Activated T-helper 17 cell treated with anti-CD3 and anti-CD28 coated beads, Interleukin-2, amount 50 U/mL, for 72 hours (primary cell): ENCODE results near the gene LRRC66. TPM values are rescaled to one million over a fixed set of nuclear protein-coding genes. Genes with fewer than 3 reads are reported as not detected.

Experiments used
- ATAC-seq: fragments of 150-1000 bp; cut with Tn5 transposase; replicated peaks from 2 replicates; pipeline ENCODE4 v1.10.0; 2021; ENCODE audit warnings: mild to moderate bottlenecking, moderate library complexity
- H3K27ac Mint-ChIP-seq: one replicate; pipeline ENCODE4 v1.8.0; 2022; ENCODE audit warnings: mixed read lengths
- H3K27me3 Mint-ChIP-seq: one replicate; pipeline ENCODE4 v1.8.0; 2022; ENCODE audit warnings: mixed read lengths
- H3K36me3 Mint-ChIP-seq: one replicate; pipeline ENCODE4 v1.8.0; 2022; ENCODE audit warnings: low read depth, mild to moderate bottlenecking, mixed read lengths
- H3K4me1 Mint-ChIP-seq: one replicate; pipeline ENCODE4 v1.8.0; 2022; ENCODE audit warnings: mixed read lengths
- H3K4me3 Mint-ChIP-seq: one replicate; pipeline ENCODE4 v1.8.0; 2022; ENCODE audit warnings: mild to moderate bottlenecking, mixed read lengths
- H3K9me3 Mint-ChIP-seq: one replicate; pipeline ENCODE4 v1.8.0; 2022; ENCODE audit warnings: mixed read lengths
- total RNA-seq, 2 donors: library from RNA; stranded (reverse); gene quantifications; one replicate each; pipeline ENCODE4 v1.2.3, GENCODE V29; 2022

Gene LRRC66
- total RNA-seq, 2 donors from 2014 or later, result 0.34 to 0.65 TPM

GRCh38 chr4:52035190-52035589 lies 15.0 kb upstream of the LRRC66 start:
- Mint-ChIP-seq H3K27me3 (no peaks in the 10 kb centered on the region), H3K9me3 (no peaks in the 10 kb centered on the region), H3K36me3 (peaks cover 19% of the 10 kb centered on the region), H3K27ac (no peak overlapping the region), H3K4me3 (no peak overlapping the region), H3K4me1 (peaks cover 18% of the 10 kb centered on the region)
- ATAC-seq, result no peak

DNA sequence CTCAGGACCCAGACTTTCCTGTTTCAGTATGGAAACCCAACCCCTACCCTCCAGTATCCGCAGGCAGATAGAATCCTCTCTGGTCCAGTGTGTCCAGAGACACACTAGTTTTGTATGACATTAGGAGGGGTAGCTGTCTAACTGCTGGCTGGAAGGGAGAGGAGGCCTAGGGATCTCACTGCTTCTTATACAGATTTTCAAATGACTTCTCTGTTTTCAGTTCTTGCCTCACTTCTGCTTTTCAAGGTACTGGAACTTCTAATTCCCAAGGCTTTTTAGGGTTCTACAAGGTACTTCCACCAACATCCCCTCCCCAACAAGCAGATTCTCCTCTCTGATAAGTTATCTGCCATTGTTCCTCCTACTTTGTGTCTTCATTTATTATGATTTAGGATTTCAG lies 11.8 kb upstream of the LRRC66 start:
- Mint-ChIP-seq H3K27me3 (no peaks in the 10 kb centered on the region), H3K4me1 (peaks cover 18% of the 10 kb centered on the region), H3K9me3 (no peaks in the 10 kb centered on the region), H3K36me3 (peaks cover 45% of the 10 kb centered on the region), H3K27ac (no peak overlapping the region), H3K4me3 (no peak overlapping the region)
- no peak for ATAC-seq

DNA sequence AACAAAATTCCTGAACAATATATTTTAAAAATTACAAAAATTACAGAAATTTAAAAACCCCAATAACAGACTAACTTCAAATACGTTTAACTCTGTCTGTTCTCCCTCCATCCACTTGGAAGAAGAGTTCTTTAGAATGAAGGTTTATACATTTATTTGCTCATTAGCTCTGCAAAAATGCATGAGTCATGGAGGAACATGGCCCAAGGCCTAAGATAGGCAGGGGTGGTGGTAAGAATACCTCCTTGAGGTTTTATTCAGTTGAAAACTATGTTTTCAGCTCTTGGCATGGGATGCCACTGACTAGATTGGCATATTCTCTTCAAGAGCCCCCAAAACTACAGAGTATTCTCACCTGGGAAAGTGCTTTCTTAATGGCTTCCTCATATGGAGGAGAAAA lies 8.8 kb upstream of the LRRC66 start:
- Mint-ChIP-seq H3K9me3 (no peaks in the 10 kb centered on the region), H3K27ac (no peak overlapping the region), H3K4me3 (no peak overlapping the region), H3K4me1 (no peaks in the 10 kb centered on the region), H3K27me3 (no peaks in the 10 kb centered on the region), H3K36me3 (peaks cover 49% of the 10 kb centered on the region)
- ATAC-seq, result no peak

DNA sequence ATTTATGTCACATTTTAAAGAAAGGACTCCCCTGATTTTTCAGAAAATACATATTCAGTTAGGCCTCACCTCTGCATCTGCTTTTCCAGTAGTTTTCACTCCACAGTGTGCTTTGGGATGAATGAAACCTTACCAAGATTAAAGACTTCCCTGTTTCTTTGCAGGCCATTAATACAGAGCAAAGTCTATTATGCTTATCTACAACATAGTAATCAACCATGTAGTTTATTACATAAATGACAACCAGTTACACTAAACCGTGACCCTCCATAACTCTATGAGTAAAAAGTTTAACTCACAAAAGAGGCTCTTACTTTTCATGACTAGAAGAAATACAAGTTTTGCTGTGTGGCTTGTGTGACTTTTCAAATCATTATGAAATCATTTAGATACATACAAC lies 2.3 kb downstream of the LRRC66 start:
- Mint-ChIP-seq H3K36me3 (peaks cover 3% of the 10 kb centered on the region), H3K9me3 (no peaks in the 10 kb centered on the region), H3K27ac (no peak overlapping the region), H3K27me3 (no peaks in the 10 kb centered on the region), H3K4me1 (no peaks in the 10 kb centered on the region), H3K4me3 (no peak overlapping the region)
- no peak for ATAC-seq

DNA sequence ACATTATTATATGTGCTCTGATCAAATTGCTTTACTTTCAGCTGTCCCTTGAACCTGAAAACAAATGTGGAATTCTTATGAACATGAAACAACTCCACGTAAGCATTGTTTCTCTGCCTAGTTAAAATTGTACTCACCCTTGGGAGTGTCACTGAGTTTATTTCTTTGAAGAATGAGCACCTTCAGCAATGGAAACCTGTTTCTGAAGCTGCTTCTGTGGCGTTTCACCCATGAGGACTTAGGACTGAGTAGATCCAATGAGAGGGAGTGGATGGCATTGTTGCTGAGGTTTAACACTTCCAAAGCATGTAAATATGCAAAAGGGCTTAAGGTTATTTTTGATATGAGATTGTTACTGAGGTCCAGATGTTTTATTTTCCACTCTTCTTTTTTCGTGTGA lies 3.2 kb downstream of the LRRC66 start:
- Mint-ChIP-seq H3K27ac (no peak overlapping the region), H3K4me1 (no peaks in the 10 kb centered on the region), H3K27me3 (no peaks in the 10 kb centered on the region), H3K4me3 (no peak overlapping the region), H3K9me3 (no peaks in the 10 kb centered on the region), H3K36me3 (no peaks in the 10 kb centered on the region)
- ATAC-seq, result no peak

GRCh38 chr4:52015366-52015765 lies 4.8 kb downstream of the LRRC66 start:
- no peak for ATAC-seq
- H3K27me3 Mint-ChIP-seq, result no peaks in the 10 kb centered on the region
- H3K9me3 Mint-ChIP-seq, result no peaks in the 10 kb centered on the region
- H3K27ac Mint-ChIP-seq, result no peak overlapping the region
- H3K4me1 Mint-ChIP-seq, result no peaks in the 10 kb centered on the region
- no peak overlapping the region for H3K4me3 Mint-ChIP-seq
- no peaks in the 10 kb centered on the region for H3K36me3 Mint-ChIP-seq

GRCh38 chr4:52014903-52015302 lies 5.3 kb downstream of the LRRC66 start:
- Mint-ChIP-seq H3K4me1 (no peaks in the 10 kb centered on the region), H3K27ac (no peak overlapping the region), H3K9me3 (no peaks in the 10 kb centered on the region), H3K4me3 (no peak overlapping the region), H3K36me3 (no peaks in the 10 kb centered on the region), H3K27me3 (no peaks in the 10 kb centered on the region)
- no peak for ATAC-seq

- ATAC-seq, result no peak
- no peak overlapping the region for H3K4me3 Mint-ChIP-seq
- H3K9me3 Mint-ChIP-seq, result no peaks in the 10 kb centered on the region
- no peak overlapping the region for H3K27ac Mint-ChIP-seq
- no peaks in the 10 kb centered on the region for H3K27me3 Mint-ChIP-seq
- no peaks in the 10 kb centered on the region for H3K36me3 Mint-ChIP-seq
- H3K4me1 Mint-ChIP-seq, result no peaks in the 10 kb centered on the region
Observed at GRCh38 chr4:52012651-52013050, 7.5 kb downstream of the LRRC66 start.

GRCh38 chr4:52010986-52011385 lies 9.2 kb downstream of the LRRC66 start:
- no peak for ATAC-seq
- no peak overlapping the region for H3K27ac Mint-ChIP-seq
- H3K36me3 Mint-ChIP-seq, result no peaks in the 10 kb centered on the region
- no peaks in the 10 kb centered on the region for H3K27me3 Mint-ChIP-seq
- H3K9me3 Mint-ChIP-seq, result no peaks in the 10 kb centered on the region
- no peaks in the 10 kb centered on the region for H3K4me1 Mint-ChIP-seq
- H3K4me3 Mint-ChIP-seq, result no peak overlapping the region

DNA sequence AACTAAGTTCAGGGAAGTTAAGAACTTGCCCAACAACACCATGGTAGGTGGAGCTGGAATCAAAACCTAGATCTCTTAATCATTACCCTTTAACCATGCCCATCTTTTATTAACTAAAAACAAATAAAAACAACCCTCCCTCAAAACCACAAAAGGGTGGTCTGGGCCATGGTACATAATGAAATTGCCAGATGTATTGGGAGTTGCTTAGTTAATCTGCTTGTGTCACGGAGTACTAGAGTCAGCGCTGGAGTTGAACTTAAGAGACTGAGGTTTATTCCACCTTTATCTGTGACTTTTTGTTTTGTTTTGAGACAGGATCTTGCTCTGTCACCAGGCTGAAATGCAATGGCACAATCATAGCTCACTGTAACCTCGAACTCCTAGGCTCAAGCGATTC lies 13.3 kb downstream of the LRRC66 start:
- H3K36me3 Mint-ChIP-seq, result no peaks in the 10 kb centered on the region
- H3K4me3 Mint-ChIP-seq, result no peak overlapping the region
- no peaks in the 10 kb centered on the region for H3K9me3 Mint-ChIP-seq
- H3K4me1 Mint-ChIP-seq, result no peaks in the 10 kb centered on the region
- ATAC-seq, result no peak
- no peaks in the 10 kb centered on the region for H3K27me3 Mint-ChIP-seq
- H3K27ac Mint-ChIP-seq, result no peak overlapping the region

DNA sequence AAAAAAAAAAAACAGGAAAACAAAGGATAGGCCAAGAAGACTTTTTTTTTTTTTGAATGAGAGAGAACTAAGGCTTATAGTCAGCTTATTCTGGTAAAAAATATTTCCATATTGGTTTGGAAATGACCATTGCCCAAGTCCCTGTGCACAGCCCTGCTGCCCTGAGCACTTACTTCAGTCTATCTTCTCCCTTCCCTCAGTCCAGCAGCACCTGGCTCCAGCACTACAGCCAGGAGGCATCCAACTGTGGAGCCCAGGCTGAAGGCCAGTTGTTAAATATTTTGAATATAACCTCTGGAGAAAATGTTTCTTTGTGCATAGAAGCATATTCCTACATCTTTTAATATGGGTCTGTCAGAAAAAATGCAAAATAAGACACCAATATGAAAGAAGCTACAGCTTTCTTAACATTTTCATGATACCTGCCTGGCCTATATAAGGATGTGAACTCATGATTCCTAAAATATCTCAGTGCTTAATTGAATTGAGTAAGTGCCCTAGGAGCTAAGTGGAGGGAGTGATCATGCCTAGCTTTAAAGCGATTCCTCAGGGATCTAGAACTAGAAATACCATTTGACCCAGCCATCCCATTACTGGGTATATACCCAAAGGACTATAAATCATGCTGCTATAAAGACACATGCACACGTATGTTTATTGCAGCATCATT lies 14.4 kb downstream of the LRRC66 start:
- no peaks in the 10 kb centered on the region for H3K9me3 Mint-ChIP-seq
- H3K27ac Mint-ChIP-seq, result no peak overlapping the region
- no peak for ATAC-seq
- H3K4me3 Mint-ChIP-seq, result no peak overlapping the region
- no peaks in the 10 kb centered on the region for H3K4me1 Mint-ChIP-seq
- no peaks in the 10 kb centered on the region for H3K36me3 Mint-ChIP-seq
- no peaks in the 10 kb centered on the region for H3K27me3 Mint-ChIP-seq

DNA sequence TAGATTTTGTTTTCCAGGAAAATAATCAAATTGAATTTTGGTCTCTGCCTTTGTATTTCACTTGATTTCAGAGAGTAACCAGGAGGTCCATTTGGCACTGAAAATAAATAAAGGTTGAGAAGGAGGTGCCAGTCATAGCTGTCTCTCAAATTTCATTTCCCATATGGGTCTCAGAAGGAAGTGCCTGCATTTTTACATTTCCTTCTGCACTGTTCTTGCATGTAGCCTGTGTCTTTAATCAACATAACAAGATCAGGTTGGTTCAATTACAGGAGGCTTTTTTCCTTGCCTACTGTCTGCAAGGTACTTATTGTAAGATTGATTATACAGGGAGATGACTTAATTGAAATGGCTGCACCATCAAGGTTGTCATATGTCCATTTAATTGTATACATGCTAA lies 15.7 kb downstream of the LRRC66 start:
- no peak for ATAC-seq
- no peak overlapping the region for H3K4me3 Mint-ChIP-seq
- no peaks in the 10 kb centered on the region for H3K4me1 Mint-ChIP-seq
- no peaks in the 10 kb centered on the region for H3K9me3 Mint-ChIP-seq
- H3K36me3 Mint-ChIP-seq, result no peaks in the 10 kb centered on the region
- H3K27me3 Mint-ChIP-seq, result no peaks in the 10 kb centered on the region
- no peak overlapping the region for H3K27ac Mint-ChIP-seq

DNA sequence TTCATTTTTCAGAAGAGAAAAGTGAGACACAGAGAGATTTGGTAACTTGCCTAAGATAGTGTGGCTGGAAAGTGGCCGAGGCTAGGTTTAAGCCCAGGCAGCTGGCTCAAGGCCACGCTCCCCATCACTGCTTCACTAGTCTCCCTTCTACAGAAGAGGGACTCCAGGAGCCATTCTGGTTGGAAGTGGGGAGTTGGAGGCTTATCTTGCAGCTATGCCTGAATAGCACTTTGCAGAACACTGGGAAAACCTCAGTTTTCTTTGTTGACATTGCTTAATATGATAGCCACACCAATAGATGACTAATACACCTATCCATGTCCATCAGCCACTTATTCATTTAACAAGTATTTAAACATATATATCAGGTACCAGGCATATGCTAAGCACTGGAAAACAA lies 18.5 kb downstream of the LRRC66 start:
- H3K27ac Mint-ChIP-seq, result no peak overlapping the region
- H3K27me3 Mint-ChIP-seq, result no peaks in the 10 kb centered on the region
- no peak overlapping the region for H3K4me3 Mint-ChIP-seq
- no peaks in the 10 kb centered on the region for H3K9me3 Mint-ChIP-seq
- H3K36me3 Mint-ChIP-seq, result no peaks in the 10 kb centered on the region
- H3K4me1 Mint-ChIP-seq, result no peaks in the 10 kb centered on the region
- ATAC-seq, result no peak

- H3K9me3 Mint-ChIP-seq, result no peaks in the 10 kb centered on the region
- no peaks in the 10 kb centered on the region for H3K4me1 Mint-ChIP-seq
- no peak overlapping the region for H3K4me3 Mint-ChIP-seq
- H3K27me3 Mint-ChIP-seq, result no peaks in the 10 kb centered on the region
- no peak for ATAC-seq
- no peaks in the 10 kb centered on the region for H3K36me3 Mint-ChIP-seq
- no peak overlapping the region for H3K27ac Mint-ChIP-seq
Observed at GRCh38 chr4:51999250-51999649, 20.9 kb downstream of the LRRC66 start.

DNA sequence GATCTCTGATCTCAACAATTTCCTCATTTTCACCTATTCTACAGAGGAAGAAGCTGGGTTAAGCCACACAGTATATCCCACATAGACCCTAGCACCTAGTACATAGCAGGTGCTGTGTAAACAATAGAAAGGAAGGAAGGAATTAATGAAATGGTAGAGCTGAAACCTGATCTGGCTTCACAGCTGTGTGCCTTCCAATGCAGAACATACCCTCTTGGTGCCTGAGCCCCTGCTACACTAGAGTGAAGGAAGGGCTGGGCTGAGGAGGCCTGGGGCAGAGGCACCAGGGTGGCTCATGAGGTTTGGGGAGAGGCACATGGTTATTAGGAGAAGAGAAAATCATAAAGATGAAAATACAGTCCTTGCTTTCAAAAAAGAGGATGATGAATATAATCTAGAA lies 21.3 kb downstream of the LRRC66 start:
- Mint-ChIP-seq H3K36me3 (no peaks in the 10 kb centered on the region), H3K4me1 (no peaks in the 10 kb centered on the region), H3K27ac (no peak overlapping the region), H3K27me3 (no peaks in the 10 kb centered on the region), H3K9me3 (no peaks in the 10 kb centered on the region), H3K4me3 (no peak overlapping the region)
- ATAC-seq, result no peak

DNA sequence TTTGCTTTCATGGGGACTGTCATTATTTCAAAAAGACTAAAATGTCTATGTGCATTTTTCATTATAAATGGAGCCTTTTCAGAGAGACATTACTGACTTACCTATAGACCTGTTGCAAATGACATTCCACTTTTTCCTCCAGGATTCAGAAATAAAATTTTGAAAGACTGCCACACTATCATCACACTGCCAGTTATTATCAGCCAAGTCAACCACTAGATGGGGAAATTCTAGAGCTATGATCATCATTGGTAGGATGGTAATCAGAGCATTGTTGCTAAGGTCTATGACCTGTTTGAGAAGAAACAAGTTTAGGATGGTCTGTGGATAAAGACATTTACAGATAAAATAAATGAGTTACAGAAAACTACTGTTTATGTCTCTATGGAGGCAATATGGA lies 22.5 kb downstream of the LRRC66 start:
- Mint-ChIP-seq H3K27me3 (no peaks in the 10 kb centered on the region), H3K4me1 (no peaks in the 10 kb centered on the region), H3K9me3 (no peaks in the 10 kb centered on the region), H3K27ac (no peak overlapping the region), H3K4me3 (no peak overlapping the region), H3K36me3 (no peaks in the 10 kb centered on the region)
- ATAC-seq, result no peak
